HG03432 (cell line): ENCODE measurements around the gene CCDC12.

Source experiments
- ATAC-seq: cut with Tn5 transposase; IDR thresholded peaks from one replicate; pipeline ENCODE4 v1.9.1; 2021; ENCODE audit warnings: mild to moderate bottlenecking, moderate library complexity; ENCODE audit not compliant: unreplicated experiment

CCDC12 gene

GRCh38 chr3:46895761-46896160 is 80.8 kb downstream of the CCDC12 start:
- ATAC-seq = no peak

GRCh38 chr3:46895204-46895660 is 81.3 kb downstream of the CCDC12 start:
- ATAC-seq = no peak

GRCh38 chr3:46894256-46894655 is 82.3 kb downstream of the CCDC12 start:
- no peak for ATAC-seq

- no peak for ATAC-seq
Measured at GRCh38 chr3:46893763-46894162, 82.8 kb downstream of the CCDC12 start.

- no peak for ATAC-seq
Measured at GRCh38 chr3:46893146-46893748, 83.3 kb downstream of the CCDC12 start.

- no peak for ATAC-seq
Measured at GRCh38 chr3:46892285-46893145, 84.0 kb downstream of the CCDC12 start.

GRCh38 chr3:46891132-46891531 is 85.4 kb downstream of the CCDC12 start:
- ATAC-seq = no peak

- no peak for ATAC-seq
Measured at GRCh38 chr3:46890132-46890531, 86.4 kb downstream of the CCDC12 start.

GRCh38 chr3:46889381-46890110 is 87.0 kb downstream of the CCDC12 start:
- no peak for ATAC-seq

- ATAC-seq = no peak
Measured at GRCh38 chr3:46888705-46889104, 87.8 kb downstream of the CCDC12 start.

GRCh38 chr3:46887980-46888494 is 88.5 kb downstream of the CCDC12 start:
- ATAC-seq = no peak

GRCh38 chr3:46885612-46886011 is 90.9 kb downstream of the CCDC12 start:
- ATAC-seq = no peak

GRCh38 chr3:46884929-46885328 is 91.6 kb downstream of the CCDC12 start:
- ATAC-seq = no peak

- ATAC-seq = no peak
Measured at GRCh38 chr3:46884427-46884826, 92.1 kb downstream of the CCDC12 start.

GRCh38 chr3:46883830-46884185 is 92.7 kb downstream of the CCDC12 start:
- no peak for ATAC-seq

- no peak for ATAC-seq
Measured at GRCh38 chr3:46883054-46883829, 93.3 kb downstream of the CCDC12 start.

GRCh38 chr3:46882377-46883053 is 94.0 kb downstream of the CCDC12 start:
- no peak for ATAC-seq

GRCh38 chr3:46881596-46882376 is 94.8 kb downstream of the CCDC12 start:
- ATAC-seq = no peak

- no peak for ATAC-seq
Measured at GRCh38 chr3:46880884-46881595, 95.5 kb downstream of the CCDC12 start.
